Measurements from ENCODE around the gene PLEKHM3.

Gene PLEKHM3

DNA sequence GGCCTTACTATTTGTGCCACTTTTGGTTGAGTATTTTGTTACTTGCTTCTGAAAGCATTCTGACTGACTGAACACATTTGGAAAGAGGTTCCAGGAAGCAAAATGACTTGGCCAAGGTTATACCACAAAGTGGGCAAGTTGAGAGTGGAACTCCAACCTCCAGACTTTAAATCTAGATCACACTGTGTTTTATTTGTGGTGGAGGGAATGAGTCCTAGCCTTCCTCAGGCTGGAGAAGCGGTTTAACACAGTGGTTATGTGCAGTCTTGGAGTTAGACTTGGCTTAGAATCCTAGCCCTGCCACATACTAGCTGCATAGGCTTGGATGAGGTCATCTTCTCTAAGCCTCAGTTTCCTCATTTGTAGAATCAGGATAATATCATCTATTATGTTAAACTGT is 33.4 kb downstream of the PLEKHM3 start:
- no peak for DNase-seq

DNA sequence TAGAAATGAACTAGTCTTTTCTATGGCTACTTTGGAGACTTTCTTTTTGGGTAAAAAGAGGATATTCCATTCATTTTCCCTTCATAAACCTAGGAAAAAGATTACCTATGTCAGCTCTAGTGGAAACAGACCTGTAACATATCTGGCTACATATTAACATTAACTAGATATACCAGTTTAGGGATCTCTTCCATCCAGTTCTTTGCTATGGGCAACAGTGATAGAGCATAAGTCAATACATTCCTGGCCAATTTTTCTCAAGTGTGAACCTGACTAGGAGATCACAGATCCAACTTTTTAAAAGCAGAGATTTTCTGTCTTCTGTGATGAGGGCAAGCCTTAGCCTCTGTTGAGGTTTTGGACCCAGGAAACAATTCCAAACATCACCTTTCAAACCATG is 34.5 kb downstream of the PLEKHM3 start:
- no peak for DNase-seq

DNA sequence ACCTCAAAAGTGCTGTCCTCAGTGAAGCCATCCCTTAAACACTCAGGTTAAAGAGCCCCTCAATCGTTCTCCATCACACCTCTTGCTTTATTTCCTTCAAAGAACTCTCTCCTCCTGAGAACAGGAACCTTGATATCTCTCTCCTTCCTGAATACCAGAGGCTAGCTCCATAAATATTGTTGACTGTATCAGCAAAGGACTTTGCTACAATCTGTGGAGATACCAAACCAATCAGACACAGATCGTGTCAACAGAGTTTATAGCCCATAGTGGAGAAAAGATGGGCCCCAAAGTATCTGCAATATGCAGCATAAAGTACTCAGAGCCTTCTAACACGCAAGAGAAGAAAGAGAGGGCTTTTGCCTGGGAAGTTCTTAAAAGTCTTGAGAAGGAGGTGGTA is 36.4 kb downstream of the PLEKHM3 start:
- no peak for DNase-seq

DNA sequence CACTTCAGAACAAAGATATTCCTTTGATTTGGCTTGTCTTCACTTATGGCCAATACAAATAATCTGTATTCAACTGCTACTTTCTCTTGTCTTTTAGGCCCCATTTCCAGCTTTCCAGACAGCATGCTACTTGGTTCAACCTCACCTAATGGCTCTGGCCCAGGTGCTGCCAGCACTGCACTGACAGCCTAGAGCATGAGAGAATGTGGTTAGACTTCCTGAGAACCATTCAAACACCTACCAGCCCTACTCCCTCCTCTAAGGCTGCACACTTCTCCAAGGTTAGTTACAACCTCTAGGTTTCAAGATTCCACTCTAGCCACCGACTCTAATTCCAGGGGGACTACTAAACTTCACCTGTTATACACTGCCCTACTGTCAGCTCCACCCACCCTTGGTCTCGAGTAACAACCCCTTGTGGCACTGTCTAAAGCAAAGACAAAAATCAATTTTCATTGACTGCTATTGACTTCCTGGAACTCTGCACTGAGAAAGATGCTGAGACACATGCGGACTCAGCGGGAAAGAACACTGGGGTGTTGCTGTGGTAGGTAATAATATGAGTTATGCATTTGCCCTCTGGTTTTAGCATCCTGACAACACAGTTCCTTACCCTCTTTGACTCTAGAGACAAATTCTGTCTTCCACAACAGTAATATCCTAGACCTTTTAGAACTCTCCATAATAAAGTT is 38.2 kb downstream of the PLEKHM3 start:
- DNase-seq: no peak

DNA sequence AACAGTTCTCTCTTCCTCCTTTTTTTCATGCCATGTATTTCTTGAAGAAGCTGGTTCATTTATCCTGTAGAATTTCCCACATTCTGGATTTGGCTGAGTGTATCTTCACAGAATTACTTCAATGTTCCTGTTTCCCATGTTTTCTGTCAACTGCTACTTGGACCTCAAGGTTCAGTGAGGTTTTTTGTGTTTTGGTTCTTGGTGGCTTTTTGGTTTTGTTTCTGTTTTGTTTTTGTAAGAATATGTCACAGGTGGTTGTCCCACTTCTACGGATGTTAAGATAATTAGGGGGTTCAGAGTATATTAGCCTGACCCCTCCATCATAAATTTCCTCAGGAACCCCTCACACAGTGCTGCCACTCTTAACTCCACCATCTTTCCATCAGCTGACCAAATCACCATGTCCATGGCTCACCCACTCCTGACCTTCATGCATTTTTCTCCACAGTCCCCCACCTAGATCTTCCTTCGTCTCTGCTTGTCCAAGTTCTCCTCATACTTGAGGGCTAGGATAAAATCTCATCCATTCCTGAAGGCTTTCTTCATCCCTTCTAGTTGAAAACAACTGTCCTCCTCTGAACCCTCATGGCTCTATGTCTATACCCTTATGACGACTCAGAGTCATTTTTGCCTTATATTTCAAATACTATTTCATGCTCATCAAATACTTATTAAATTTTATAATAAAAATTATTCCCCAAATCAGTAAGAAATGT is 40.4 kb downstream of the PLEKHM3 start:
- DNase-seq: no peak

DNA sequence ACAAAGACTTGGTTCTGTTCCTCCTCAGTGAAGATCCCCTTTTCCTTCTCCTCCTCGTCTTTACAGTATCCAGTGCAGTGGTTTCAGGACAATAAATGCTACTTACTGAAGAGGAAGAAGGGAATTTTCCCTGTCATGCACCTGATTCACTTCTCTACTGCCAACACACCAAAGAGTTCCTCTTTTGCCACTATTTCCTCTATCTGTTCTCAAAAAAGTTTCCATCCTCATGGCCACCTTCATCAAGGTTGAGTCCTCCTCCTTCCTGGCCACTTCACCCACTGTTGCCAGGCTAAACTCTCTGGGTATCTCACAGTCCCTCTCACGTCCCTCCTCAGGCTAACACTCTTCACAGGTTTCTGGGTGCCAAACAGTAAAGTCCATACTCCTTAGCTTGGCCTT is 41.7 kb downstream of the PLEKHM3 start:
- peak; percentile 5 for DNase-seq

DNA sequence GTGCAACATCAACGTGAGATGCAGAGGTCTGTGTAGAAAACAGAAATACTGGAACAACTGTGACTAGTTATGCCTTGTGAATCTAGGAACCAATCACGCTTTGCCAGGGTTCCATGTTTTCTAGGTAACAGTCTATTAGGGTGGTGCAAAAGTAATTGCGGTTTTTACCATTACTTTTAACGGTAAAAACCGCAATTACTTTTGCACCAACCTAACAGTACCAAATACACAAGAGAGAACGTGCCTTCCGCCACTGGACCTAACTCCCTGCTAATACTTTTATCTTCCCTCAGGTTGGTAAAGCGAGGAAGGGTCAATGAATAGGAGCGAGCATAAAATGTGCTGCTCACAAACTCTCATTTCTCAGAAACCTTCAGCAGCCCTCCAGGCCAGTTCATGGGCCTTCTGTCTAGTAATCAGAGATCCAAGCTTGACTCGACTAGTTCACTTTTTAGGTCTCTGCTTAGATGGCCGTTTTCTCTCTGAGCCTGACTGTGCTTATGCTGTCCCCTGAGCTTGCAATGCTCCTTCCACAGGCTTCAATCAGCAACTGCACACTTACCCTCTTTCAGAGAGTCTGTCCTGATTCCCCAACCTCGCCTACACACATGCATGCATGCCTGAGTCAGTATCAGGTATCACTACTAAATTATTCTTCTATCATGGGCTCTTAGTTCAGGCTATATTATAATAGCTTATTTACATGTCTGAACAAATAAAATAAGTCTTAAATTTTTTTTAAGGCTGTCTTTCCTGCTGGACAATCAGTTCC is 47.0 kb downstream of the PLEKHM3 start:
- no peak for DNase-seq

DNA sequence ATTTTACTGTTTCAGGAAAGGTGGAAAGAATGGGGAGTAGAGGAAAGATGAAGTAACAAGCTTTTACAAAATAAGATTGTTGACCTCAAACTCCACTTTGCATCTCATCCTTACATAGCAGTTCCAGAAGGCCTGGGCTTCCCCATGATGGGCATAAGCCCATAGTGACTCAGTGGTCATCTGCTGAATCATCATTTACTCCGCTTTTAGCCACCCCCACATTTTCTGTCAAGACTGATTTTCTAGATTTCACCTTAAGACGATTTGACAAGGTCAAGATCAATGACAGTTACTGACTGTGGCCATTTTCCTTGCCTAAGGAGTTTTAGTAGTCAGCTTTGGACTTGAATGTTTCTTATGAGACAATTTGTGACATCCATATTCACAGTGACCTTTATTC is 49.4 kb downstream of the PLEKHM3 start:
- no peak for DNase-seq

DNA sequence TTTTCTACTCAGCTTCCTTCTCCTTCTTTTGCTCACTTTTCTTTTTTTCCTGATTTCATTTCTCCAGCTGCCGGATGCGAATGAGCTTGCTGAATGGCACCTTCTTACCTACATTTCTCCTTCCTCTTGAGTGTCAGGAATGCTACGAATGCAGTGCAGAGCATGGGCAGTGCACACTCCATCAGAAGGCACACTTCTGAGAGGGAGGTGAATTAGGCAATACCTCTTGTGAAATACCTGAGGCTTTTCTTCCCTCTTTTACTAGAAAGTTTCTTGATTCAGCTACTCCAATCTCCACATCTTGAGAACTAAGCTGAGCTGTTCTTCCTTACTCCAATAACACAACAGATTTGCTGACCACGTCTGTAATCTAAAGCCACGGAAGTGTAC is 51.1 kb downstream of the PLEKHM3 start:
- no peak for DNase-seq

DNA sequence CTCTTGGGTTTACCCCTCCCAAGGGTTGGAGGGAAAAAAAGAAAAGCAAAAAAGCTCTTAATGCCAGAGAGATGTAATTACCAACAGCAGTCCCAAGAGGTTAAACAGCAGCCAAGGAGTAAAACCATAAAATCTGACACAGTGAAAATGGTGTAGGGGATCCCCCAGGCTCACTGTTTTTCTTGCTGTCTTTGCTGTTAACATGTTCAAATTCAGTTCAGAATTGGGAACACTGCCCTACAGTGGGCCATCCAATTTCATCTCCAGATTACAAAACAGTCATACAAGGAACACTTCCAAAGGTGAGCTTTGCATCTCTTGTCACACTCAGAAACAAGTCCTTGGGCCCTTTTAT is 54.5 kb downstream of the PLEKHM3 start:
- no peak for DNase-seq

DNA sequence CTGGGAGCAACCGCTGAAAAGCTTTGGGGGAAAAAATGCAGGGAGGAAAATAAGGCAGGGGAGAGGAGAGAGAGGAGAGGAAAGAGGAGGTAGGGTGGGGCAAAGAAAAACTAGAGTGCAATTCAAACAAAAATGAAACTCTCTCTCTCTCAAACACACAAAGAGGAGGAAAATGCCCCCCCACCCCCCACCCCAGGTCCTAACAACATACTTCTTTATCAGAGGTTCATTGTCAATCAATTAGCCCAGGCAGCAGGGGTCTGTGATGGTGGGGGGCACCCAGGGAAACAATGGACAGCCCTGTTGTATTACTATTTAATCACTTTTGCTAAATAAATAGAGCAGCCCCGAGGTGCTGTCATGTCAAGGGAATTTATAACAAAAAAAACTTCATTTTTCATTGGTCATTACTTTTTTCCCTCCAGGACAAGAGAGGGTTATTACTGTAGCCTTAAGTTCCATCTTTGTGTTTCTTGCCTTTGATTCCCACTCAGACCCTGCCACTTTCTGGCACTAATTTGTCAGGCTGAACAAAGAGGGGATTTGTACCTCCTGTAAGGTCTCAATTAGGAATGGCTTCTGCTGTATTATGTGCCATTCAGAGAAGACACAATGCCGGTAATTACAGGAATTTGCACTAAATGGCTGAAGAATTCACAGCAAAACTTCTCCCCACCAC is 55.0 kb downstream of the PLEKHM3 start:
- no peak for DNase-seq

DNA sequence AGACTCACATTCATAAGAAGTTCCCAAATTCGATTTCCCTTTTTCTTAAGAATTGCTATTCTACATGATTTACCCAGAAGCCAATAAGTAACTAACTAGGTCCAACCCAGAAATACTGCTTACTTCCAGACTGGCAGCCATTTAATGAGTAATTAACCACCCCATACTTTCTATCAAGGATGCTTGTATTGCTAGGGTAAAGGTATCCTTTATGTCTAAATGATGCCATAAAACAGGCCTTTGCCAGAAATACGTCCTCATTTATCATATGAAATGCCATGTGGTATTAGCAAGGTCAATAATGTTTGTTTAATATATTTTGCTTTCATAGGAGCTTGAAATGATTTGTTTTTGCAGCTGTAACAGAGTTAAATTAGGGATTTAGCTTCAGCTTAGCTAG is 56.1 kb downstream of the PLEKHM3 start:
- DNase-seq: no peak

DNA sequence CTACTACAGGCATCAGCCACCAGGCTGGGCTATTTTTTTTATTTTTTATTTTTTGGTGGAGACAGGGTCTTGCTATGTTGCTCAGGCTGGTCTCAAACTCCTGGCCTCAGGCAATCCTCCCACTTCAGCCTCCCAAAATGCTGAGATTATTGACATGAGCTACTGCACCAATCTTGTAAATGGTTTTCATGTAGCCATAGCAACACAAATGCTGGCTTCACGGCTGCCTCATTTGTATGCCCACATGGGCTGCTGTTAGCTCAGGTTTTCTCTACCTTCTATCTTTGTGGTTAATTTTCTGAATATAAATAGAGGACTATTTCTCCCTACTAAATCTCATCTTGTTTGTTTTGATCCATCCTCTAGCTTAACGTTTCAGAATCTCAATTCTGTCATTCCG is 58.2 kb downstream of the PLEKHM3 start:
- DNase-seq: no peak

DNA sequence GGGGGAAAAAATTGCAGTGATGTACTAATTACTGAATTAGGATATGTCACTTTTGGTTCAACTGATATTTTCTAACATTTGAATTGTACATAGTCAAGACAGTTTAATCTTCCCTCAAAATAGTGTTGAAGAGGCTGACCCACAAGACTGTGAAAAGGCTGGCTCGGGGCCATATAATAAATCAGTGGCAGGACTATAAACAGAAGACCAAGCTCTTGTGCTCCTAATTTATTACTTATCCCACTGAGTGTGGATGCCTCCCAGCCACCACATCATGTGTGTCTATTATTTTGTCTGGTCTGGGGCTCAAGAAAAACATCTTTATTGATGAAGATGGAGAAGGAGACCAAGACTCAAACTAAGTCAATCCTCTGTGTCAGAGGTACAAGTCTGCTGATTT is 64.4 kb downstream of the PLEKHM3 start:
- DNase-seq: no peak

DNA sequence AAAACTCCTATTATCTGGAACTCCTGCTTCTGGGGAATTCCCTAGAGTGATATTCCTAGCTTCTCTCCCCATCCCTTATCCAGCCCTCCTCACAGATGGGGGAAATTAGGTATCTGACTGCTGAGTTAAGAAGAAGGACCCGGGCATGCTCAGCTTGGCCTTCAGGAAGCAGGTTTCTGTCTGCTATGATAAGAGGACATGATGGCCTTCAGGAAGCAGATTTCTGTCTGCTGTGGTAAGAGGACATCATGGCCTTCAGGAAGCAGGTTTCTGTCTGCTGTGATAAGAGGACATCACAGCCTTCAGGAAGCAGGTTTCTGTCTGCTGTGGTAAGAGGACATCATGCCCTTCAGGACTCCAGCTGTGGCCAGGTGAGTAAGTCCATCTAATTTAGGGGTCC is 65.2 kb downstream of the PLEKHM3 start:
- DNase-seq: no peak

DNA sequence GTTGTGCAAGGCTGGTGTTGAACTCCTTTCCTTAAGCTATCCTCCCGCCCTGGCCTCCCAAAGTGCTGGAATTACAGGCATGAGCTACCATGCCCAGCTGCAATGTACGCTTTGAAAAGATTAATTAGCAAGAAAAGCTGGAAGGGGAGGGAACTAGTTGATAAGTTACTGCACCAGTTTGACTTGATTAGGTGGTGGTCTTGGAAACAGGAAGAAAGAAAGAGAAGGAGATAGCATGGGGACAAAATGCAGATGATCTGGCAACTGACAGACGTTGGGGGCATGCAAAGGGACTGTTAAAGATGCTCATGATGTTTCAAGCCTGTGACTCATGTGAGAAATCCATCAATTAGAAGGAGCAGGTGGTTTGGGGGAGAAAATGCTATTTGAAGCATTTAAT is 68.6 kb downstream of the PLEKHM3 start:
- DNase-seq: no peak

DNA sequence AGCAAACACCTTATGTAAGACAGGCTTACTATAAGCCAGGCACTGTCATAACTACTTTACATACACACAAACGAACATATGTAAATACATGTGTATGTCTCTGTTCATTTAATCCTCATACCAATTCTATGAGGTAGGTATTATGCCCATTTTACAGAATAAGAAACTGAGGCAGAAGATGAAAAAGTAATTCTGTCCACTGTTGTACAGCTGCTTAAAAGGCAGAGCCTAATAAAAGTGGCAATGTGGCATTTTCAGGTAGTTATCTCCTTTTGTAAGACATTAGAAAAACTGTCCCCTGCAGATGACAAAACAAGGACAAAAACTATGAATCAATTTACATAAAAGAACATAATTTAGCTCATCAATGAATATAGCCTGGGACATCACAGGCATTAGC is 69.9 kb downstream of the PLEKHM3 start:
- DNase-seq: no peak

DNA sequence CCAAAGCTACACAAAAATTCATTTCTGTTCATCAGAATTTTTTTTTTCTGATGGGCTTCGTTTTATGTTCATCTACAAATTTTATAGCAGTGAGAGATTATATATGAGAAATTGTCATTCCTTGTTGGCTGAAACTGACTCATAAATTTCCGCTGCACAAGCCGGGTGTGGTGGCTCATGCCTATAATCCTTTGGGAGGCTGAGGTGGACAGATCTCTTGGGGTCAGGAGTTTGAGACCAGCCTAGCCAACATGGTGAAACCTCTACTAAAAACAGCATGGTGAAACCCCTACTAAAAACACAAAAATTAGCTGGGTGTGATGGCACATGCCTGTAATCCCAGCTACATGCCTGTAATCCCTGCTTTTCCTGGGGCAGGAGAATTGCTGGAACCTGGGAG is 72.0 kb downstream of the PLEKHM3 start:
- no peak for DNase-seq

DNA sequence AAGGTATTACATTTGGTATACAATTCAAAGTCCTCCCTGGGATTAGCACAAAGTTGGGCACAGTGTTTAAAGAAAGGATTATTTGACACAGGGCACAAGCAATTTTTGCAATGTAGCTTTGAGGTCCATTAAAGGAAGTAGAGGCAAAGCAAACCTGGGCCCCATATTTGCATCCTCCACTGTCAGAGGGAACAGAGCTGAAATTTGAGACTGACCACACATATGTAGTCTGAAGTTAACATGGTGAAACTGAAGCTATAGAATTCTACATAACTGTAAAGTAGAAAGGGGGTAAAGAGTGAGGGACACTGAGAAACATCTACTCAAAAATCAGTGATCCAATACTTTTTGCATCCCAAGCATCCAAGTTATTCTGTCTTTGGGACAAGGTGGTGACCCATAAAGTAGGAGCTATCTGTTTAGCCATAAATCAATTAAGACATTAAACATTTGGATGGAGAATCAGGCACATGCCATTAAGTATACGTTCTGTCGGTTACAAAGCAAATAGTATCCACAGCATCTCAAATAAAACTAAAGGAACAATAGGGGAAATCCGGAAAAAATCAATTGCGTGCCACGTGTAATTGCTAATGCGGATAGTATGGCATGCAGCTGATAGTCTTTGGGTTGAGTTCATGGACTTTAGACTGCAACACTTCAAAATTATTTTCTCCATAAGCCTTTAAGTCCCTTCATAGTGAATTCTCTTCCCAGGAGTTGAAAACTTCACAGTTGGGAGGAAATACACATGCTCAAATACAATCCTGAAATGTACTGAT is 72.6 kb downstream of the PLEKHM3 start:
- no peak for DNase-seq

DNA sequence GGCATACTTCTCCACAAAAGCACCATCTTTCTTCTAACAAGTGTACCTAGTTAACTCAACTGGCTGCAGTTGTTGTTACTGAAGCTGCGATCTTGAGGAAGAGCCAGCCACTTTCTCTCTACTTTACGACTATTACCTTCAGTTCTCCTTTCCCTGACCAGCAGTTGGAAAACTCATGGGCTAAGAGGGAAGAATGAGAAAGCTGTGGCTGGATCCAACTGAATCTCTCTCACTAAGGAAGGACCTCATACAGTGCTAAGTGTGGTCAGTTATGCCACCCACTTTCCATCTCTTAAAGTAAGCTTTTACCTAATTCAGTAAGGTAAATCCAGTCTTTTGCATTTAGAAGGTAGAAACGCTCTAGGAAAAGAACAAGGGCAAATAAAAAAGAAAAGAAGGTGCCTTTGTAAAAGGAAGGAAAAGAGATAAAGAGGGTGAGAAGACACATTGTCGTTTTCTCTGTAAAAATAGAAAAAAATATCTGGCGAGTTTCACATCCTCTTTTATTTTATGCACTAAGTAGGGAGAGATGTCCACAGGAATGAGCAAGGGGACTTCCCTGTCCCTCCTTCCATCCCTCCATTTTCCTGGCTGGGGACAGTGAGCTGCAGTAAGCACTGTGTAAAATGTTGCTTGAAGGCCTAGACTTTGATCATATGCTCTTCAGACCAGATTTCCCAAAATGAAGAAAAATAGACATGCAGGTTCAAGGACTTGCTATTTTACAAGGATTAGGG is 73.4 kb downstream of the PLEKHM3 start:
- no peak for DNase-seq

DNA sequence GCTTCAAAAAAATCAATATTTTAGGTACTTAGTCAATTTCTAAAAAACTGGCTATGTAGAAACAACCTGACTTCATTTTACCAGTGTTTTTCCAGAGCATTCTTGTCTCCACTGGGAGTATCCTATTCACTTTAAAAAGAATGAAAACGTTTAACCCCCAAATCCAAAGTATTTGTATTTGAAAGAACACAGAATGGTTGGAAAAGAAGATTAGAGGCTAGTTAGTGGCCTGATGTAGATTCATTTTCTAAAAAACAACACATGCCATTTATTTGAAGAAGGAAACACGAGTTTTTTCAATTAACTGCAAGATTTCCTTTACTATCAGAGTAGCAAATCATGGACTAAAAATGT is 74.6 kb downstream of the PLEKHM3 start:
- DNase-seq: no peak

DNA sequence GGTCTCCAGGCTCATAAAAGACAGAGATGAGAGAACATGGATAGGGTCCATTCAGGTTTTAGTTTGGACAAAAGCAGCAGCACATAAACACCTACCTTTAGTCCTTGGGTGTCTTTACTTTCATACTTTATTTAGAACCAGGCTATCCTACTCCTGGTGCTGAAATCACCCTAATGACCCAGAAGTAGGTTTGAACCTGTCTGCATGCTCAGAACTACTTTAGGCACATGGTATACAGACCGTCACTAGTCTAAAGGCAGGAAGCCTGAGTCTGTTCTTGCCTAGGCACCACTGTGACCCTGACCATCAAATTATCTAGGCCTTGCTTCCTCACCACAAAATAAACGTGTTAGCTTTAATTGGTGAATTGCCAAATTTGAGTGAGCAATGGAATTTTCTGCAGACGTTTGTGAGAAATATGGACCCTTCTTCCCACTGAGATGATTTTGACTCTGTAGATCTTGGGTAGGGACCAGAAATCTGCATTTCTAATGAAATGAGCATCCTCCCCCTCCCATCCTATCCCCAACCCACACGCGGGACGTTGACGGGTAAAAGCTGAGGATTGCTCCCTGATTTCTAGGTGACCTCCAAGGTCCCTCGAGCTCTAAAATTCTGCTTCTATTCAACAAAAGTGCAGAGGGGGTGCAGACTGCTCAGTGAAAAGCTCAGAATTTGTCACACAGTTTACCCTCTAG is 75.1 kb downstream of the PLEKHM3 start:
- no peak for DNase-seq

Measured in CD4-positive, alpha-beta T cell treated with Interleukin-12 subunit alpha and Interleukin-12 subunit beta, for 1 hour (primary cell).